ENCODE measurements around the gene GHRL. TPM values are rescaled to one million over a fixed set of nuclear protein-coding genes. Genes with fewer than 3 reads are reported as not detected.

The GHRL gene
- total RNA-seq, 1 experiment from 2014 or later: not detected

GRCh38 chr3:10306156-10306555 is 13.4 kb upstream of the GHRL start:
- Histone ChIP-seq H3K36me3 (ENCODE audit: control insufficient read depth, insufficient read depth, low read length) (peaks cover 5% of the 10 kb centered on the region), H3K4me1 (no peaks in the 10 kb centered on the region), H3K9me3 (no peaks in the 10 kb centered on the region), H3K27me3 (replicated peaks; ENCODE audit: control insufficient read depth, insufficient read depth, low read length) (no peaks in the 10 kb centered on the region), H3K4me3 (ENCODE audit: low read depth, low read length) (no peak overlapping the region)
- Mint-ChIP-seq H3K4me3 (ENCODE audit: unreplicated experiment) (no peak overlapping the region), H3K36me3 (ENCODE audit: insufficient read depth, unreplicated experiment) (peaks cover 100% of the 10 kb centered on the region), H3K27me3 (ENCODE audit: insufficient read depth, unreplicated experiment) (no peaks in the 10 kb centered on the region), H3K27ac (ENCODE audit: unreplicated experiment) (peak overlapping the region; percentile 17), H3K9me3 (ENCODE audit: unreplicated experiment) (no peaks in the 10 kb centered on the region), H3K4me1 (ENCODE audit: low read depth, unreplicated experiment) (no peaks in the 10 kb centered on the region)
- CTCF ChIA-PET: interaction anchor here (1.5 kb wide), 1 partner anchor 42 kb away, joined by 3 read pairs; no protein-coding TSS in a partner anchor
- POLR2A ChIA-PET: no interaction called here
- no peak for DNase-seq
- TF ChIP-seq CTCF (IDR thresholded peaks at IDR 0.05; ENCODE audit: insufficient read depth in 1 of 2, low read depth in 1 of 2, low read length in 1 of 2, severe bottlenecking in 1 of 2, unreplicated experiment in 1 of 2): no peak
- BruUV-seq (replicated peaks): no TSS peak
- intact Hi-C loops (cut with micrococcal nuclease; ENCODE audit: unreplicated experiment): no loop called here

DNA sequence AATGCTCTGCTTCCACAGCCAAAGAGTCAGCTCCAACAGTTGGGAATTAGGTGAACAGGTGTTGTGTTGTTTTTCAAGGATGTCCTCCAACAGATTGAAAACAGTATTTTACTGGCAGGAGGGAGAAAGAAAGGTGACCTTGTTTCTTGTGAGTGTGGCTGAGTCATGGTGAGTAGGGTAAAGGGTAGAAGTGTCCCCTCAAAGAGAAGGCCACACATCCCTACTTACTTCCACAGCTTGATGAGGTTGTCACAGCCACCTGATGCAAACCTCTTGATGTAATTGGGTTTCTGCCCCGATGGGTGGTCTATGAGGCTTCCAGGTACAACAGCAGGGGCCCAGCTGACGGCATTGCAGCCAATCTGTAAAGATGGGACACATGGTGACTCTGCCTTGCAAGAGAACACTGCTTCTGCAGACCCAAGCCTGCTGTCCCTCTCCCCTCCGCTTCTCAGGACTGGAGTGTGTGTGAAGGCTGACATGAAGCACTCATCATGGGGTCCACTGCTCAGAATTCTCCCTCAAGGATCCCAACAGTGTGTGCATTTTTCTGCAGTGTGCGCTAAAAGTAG is 12.7 kb upstream of the GHRL start:
- no peaks in the 10 kb centered on the region for H3K4me1 Mint-ChIP-seq (ENCODE audit: low read depth, unreplicated experiment)
- DNase-seq: no peak
- CTCF ChIA-PET: interaction anchor here (1.5 kb wide), 1 partner anchor 42 kb away, joined by 3 read pairs; no protein-coding TSS in a partner anchor
- intact Hi-C loops (cut with micrococcal nuclease; ENCODE audit: unreplicated experiment): no loop called here
- Histone ChIP-seq H3K4me1 (no peaks in the 10 kb centered on the region), H3K4me3 (ENCODE audit: low read depth, low read length) (no peak overlapping the region), H3K36me3 (ENCODE audit: control insufficient read depth, insufficient read depth, low read length) (peaks cover 5% of the 10 kb centered on the region), H3K27me3 (replicated peaks; ENCODE audit: control insufficient read depth, insufficient read depth, low read length) (no peaks in the 10 kb centered on the region), H3K9me3 (no peaks in the 10 kb centered on the region)
- no peak overlapping the region for H3K27ac Mint-ChIP-seq (ENCODE audit: unreplicated experiment)
- no peaks in the 10 kb centered on the region for H3K27me3 Mint-ChIP-seq (ENCODE audit: insufficient read depth, unreplicated experiment)
- no TSS peak for BruUV-seq (replicated peaks)
- H3K9me3 Mint-ChIP-seq (ENCODE audit: unreplicated experiment): no peaks in the 10 kb centered on the region
- POLR2A ChIA-PET: no interaction called here
- no peak for TF ChIP-seq CTCF (IDR thresholded peaks at IDR 0.05; ENCODE audit: insufficient read depth in 1 of 2, low read depth in 1 of 2, low read length in 1 of 2, severe bottlenecking in 1 of 2, unreplicated experiment in 1 of 2)
- H3K36me3 Mint-ChIP-seq (ENCODE audit: insufficient read depth, unreplicated experiment): peaks cover 100% of the 10 kb centered on the region
- no peak overlapping the region for H3K4me3 Mint-ChIP-seq (ENCODE audit: unreplicated experiment)

- POLR2A ChIA-PET: no interaction called here
- H3K36me3 ChIP-seq (ENCODE audit: control insufficient read depth, insufficient read depth, low read length): peaks cover 5% of the 10 kb centered on the region
- Mint-ChIP-seq H3K9me3 (ENCODE audit: unreplicated experiment) (no peaks in the 10 kb centered on the region), H3K27me3 (ENCODE audit: insufficient read depth, unreplicated experiment) (no peaks in the 10 kb centered on the region), H3K4me1 (ENCODE audit: low read depth, unreplicated experiment) (no peaks in the 10 kb centered on the region), H3K4me3 (ENCODE audit: unreplicated experiment) (no peak overlapping the region), H3K36me3 (ENCODE audit: insufficient read depth, unreplicated experiment) (peaks cover 97% of the 10 kb centered on the region), H3K27ac (ENCODE audit: unreplicated experiment) (no peak overlapping the region)
- no peaks in the 10 kb centered on the region for H3K4me1 ChIP-seq
- BruUV-seq (replicated peaks): no TSS peak
- intact Hi-C loops (cut with micrococcal nuclease; ENCODE audit: unreplicated experiment): no loop called here
- H3K9me3 ChIP-seq: no peaks in the 10 kb centered on the region
- TF ChIP-seq CTCF (IDR thresholded peaks at IDR 0.05; ENCODE audit: insufficient read depth in 1 of 2, low read depth in 1 of 2, low read length in 1 of 2, severe bottlenecking in 1 of 2, unreplicated experiment in 1 of 2): no peak
- no peak overlapping the region for H3K4me3 ChIP-seq (ENCODE audit: low read depth, low read length)
- no peak for DNase-seq
- CTCF ChIA-PET: interaction anchor here (1.5 kb wide), 1 partner anchor 41 kb away, joined by 3 read pairs; no protein-coding TSS in a partner anchor
- H3K27me3 ChIP-seq (replicated peaks; ENCODE audit: control insufficient read depth, insufficient read depth, low read length): no peaks in the 10 kb centered on the region
Measured at GRCh38 chr3:10304905-10305304, 12.2 kb upstream of the GHRL start.

All from Caco-2 (cell line).